B cell (primary cell): ENCODE data around the gene BUB1. TPM values are rescaled to one million over a fixed set of nuclear protein-coding genes. Genes with fewer than 3 reads are reported as not detected.
A peak's percentile ranks its signal among the peaks of the same experiment; 100 is the strongest.

Experiments
- ATAC-seq: fragments of 200-7000 bp; cut with Tn5 transposase; one replicate; pipeline ENCODE4 v1.10.0; 2021; ENCODE audit warnings: low read depth, mild to moderate bottlenecking, moderate number of reproducible peaks, moderate library complexity
- CTCF ChIA-PET: fragments of 350-600 bp; sonication (Branson Sonifier 250); formaldehyde crosslinking; loops from one replicate; lab custom pipeline; 2021; ENCODE audit warnings: antibody characterized with exemption, inconsistent platforms; lab: Charles Lee
- POLR2A ChIA-PET: fragments of 350-600 bp; sonication (Branson Sonifier 250); formaldehyde crosslinking; loops from one replicate; lab custom pipeline; 2021; ENCODE audit warnings: antibody characterized with exemption; lab: Charles Lee
- DNase-seq: peaks from one replicate; pipeline ENCODE4 v3.0.0; 2013
- H2AFZ ChIP-seq: 2 replicates; pipeline ENCODE4 v1.6.1; 2012; ENCODE audit warnings: mild to moderate bottlenecking, low read depth, low read length; ENCODE audit not compliant: insufficient read depth, poor library complexity, severe bottlenecking
- H3K27ac ChIP-seq, 2 donors: 1 replicate in 1 of 2; 2 replicates in 1 of 2; pipeline ENCODE4 v1.5.1; 2012 to 2013; ENCODE audit warnings: low read length in 2 of 2, mild to moderate bottlenecking in 2 of 2, moderate library complexity in 1 of 2
- H3K27me3 ChIP-seq, 4 experiments: fragments of 200-600 bp in 1 of 4; sonication (generic) in 1 of 4; replicated peaks in 1 of 4; 1 replicate in 2 of 4; 2 replicates in 2 of 4; pipeline versions ENCODE4 v1.6.1 to v1.7.0; 2013 to 2016; ENCODE audit warnings: low read length in 3 of 4, mild to moderate bottlenecking in 2 of 4, mixed read lengths in 1 of 4, moderate library complexity in 1 of 4; ENCODE audit not compliant: insufficient read depth in 4 of 4, control insufficient read depth in 3 of 4; ENCODE audit errors: control extremely low read depth in 1 of 4
- H3K36me3 ChIP-seq, 2 experiments: replicated peaks in 1 of 2; 1 replicate in 1 of 2; 2 replicates in 1 of 2; pipeline versions ENCODE4 v1.6.1 to v1.7.1; 2013; ENCODE audit warnings: low read length in 1 of 2; ENCODE audit not compliant: insufficient read depth in 2 of 2, control insufficient read depth in 1 of 2; ENCODE audit errors: control extremely low read depth in 1 of 2, extremely low read depth in 1 of 2
- H3K4me1 ChIP-seq, 2 donors: fragments of 200-600 bp in 1 of 2; sonication (generic) in 1 of 2; 1 replicate in 1 of 2; 2 replicates in 1 of 2; pipeline versions ENCODE4 v1.5.1 to v1.6.1; 2013 to 2017; ENCODE audit warnings: low read length in 2 of 2; ENCODE audit not compliant: control insufficient read depth in 2 of 2, insufficient read depth in 2 of 2
- H3K4me2 ChIP-seq: replicated peaks from 2 replicates; pipeline ENCODE3; 2012; ENCODE audit warnings: mild to moderate bottlenecking, low read depth, low read length; ENCODE audit not compliant: poor library complexity, severe bottlenecking
- H3K4me3 ChIP-seq, 5 experiments: fragments of 200-600 bp in 1 of 5; sonication (generic) in 1 of 5; 1 replicate in 3 of 5; 2 replicates in 2 of 5; pipeline versions ENCODE4 v1.5.1 to v1.7.0; 2011 to 2016; ENCODE audit warnings: low read length in 4 of 5, mild to moderate bottlenecking in 4 of 5, low read depth in 2 of 5, control low read depth in 1 of 5, moderate library complexity in 1 of 5; ENCODE audit not compliant: insufficient read depth in 1 of 5; ENCODE audit errors: control extremely low read depth in 1 of 5, extremely low read depth in 1 of 5
- H3K79me2 ChIP-seq: fragments of 200-600 bp; sonication (generic); one replicate; pipeline ENCODE4 v1.6.0; 2016; ENCODE audit warnings: low read length; ENCODE audit not compliant: control insufficient read depth, insufficient read depth
- H3K9ac ChIP-seq: fragments of 200-600 bp; sonication (generic); 2 replicates; pipeline ENCODE4 v1.6.1; 2017; ENCODE audit warnings: mild to moderate bottlenecking, low read length, moderate library complexity
- H3K9me3 ChIP-seq, 3 donors: one replicate each; pipeline versions ENCODE4 v1.6.1 to v1.7.1; 2013; ENCODE audit warnings: low read length in 2 of 3; ENCODE audit not compliant: control insufficient read depth in 2 of 3, insufficient read depth in 1 of 3; ENCODE audit errors: control extremely low read depth in 1 of 3
- H4K20me1 ChIP-seq: 2 replicates; pipeline ENCODE4 v1.6.0; 2012; ENCODE audit warnings: mild to moderate bottlenecking, low read length; ENCODE audit not compliant: insufficient read depth, control insufficient read depth, poor library complexity, severe bottlenecking
- H3K27ac Mint-ChIP-seq: one replicate; pipeline ENCODE4 v1.8.0; 2021; ENCODE audit warnings: mixed read lengths
- H3K27me3 Mint-ChIP-seq: one replicate; pipeline ENCODE4 v1.8.0; 2021; ENCODE audit warnings: mixed read lengths
- H3K4me1 Mint-ChIP-seq: one replicate; pipeline ENCODE4 v1.8.0; 2021; ENCODE audit warnings: mixed read lengths
- H3K4me3 Mint-ChIP-seq: one replicate; pipeline ENCODE4 v1.8.0; 2021; ENCODE audit warnings: mixed read lengths
- H3K9me3 Mint-ChIP-seq: one replicate; pipeline ENCODE4 v1.8.0; 2022; ENCODE audit warnings: mixed read lengths; ENCODE audit not compliant: insufficient read depth
- CTCF ChIP-seq: fragments of 200-600 bp; IDR thresholded peaks from one replicate; pipeline ENCODE4 v1.8.0; 2022; ENCODE audit warnings: antibody characterized with exemption, mild to moderate bottlenecking
- EZH2 ChIP-seq: IDR thresholded peaks from 2 replicates; pipeline ENCODE4 v1.6.1; 2012; ENCODE audit warnings: borderline replicate concordance, low read depth, mild to moderate bottlenecking, moderate library complexity, low read length; ENCODE audit not compliant: insufficient read depth, poor library complexity, severe bottlenecking
- whole genome bisulfite sequencing: methylation state at CpG from one replicate; pipeline ENCODE4 v1.1.5; 2013; ENCODE audit warnings: missing lambda C conversion rate; ENCODE audit not compliant: insufficient coverage; 5-methylcytosine and 5-hydroxymethylcytosine counted together
- intact Hi-C: fragments of 100-400 bp; cut with micrococcal nuclease; formaldehyde crosslinking; loops from one replicate; pipeline ENCODE4 v1.10.0; 2022
- polyA plus RNA-seq: library from polyadenylated mRNA; depleted of rRNA; stranded (reverse); fragments of >200 nt; gene quantifications from 2 replicates; pipeline ENCODE4 v1.2.3, GENCODE V29; 2012
- total RNA-seq, 2 donors: library from RNA; stranded (reverse); fragments of 120-200 nt in 1 of 2; gene quantifications; 1 replicate in 1 of 2; 2 replicates in 1 of 2; pipeline versions ENCODE4 v1.2.3 to v1.2.4, GENCODE V29; 2013 to 2022

BUB1 gene
- total and polyA plus RNA-seq, 2 donors (not counting 1 experiment from before 2014, with no cell fraction given): 0.85 to 2.0 TPM

- intact Hi-C loops: loop anchor here (2.0 to 10.0 kb wide), 3 partner anchors 440 to 1599 kb away; partner anchors contain the start of genes ANAPC1 and ZC3H6
- Histone ChIP-seq H3K4me3 (peak overlapping the region; percentile 69 to 98 (median 93)), H3K4me2 (peak overlapping the region; percentile 88), H3K79me2 (peaks cover 10% of the 10 kb centered on the region), H3K36me3 (no peaks in the 10 kb centered on the region), H4K20me1 (no peaks in the 10 kb centered on the region), H3K9me3 (no peaks in the 10 kb centered on the region), H3K9ac (peak overlapping the region; percentile 88), H3K27ac (peak overlapping the region; percentile 77 to 81), H3K27me3 (no peaks in the 10 kb centered on the region), H3K4me1 (peaks cover 34 to 35% of the 10 kb centered on the region in 2 donors), H2AFZ (peak overlapping the region; percentile 87)
- Mint-ChIP-seq H3K27ac (peak overlapping the region; percentile 91), H3K4me3 (peak overlapping the region; percentile 96), H3K27me3 (no peaks in the 10 kb centered on the region), H3K9me3 (no peaks in the 10 kb centered on the region), H3K4me1 (peaks cover 38% of the 10 kb centered on the region)
- DNase-seq: peak; percentile 58
- WGBS: under 1% methylated on average over 25 of the region's 28 CpGs
- peak; percentile 1 for ATAC-seq
- ChIA-PET POLR2A (no interaction called here), CTCF (interaction anchor here (0.9 to 2.1 kb wide), 4 partner anchors 8 to 76 kb away, joined by 3 to 9 read pairs (median 4); no protein-coding TSS in a partner anchor)
- no peak for TF ChIP-seq CTCF
- TF ChIP-seq EZH2: no peak
Observed at GRCh38 chr2:110678457-110679336, 834 bp upstream of the BUB1 start.

DNA sequence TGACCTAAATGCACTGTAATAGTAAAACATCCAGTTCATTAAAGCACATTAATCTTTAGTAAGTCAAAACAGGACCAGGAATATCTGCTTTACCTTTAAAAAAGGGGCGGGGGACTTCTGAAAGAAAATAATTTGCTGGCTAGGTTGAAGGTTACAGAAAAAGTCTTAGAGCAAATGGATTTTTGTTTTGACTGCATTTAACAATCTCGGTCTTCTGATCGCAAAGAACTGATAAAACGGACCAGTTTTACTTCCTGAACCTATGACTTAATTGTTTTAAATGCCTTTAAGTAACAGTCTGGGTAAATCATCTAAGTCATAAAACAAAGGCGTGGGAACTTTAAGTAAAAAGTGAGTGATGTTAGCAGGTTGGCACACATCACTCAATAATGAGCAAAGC, 783 bp downstream of the BUB1 start:
- H3K27ac Mint-ChIP-seq: no peak overlapping the region

More for the DNA sequence above, 783 bp downstream of the BUB1 start:
- ChIA-PET POLR2A (no interaction called here), CTCF (no interaction called here)
- Histone ChIP-seq H3K79me2 (peaks cover 10% of the 10 kb centered on the region), H3K9me3 (no peaks in the 10 kb centered on the region), H3K36me3 (no peaks in the 10 kb centered on the region), H3K27ac (no peak overlapping the region), H2AFZ (no peak overlapping the region), H3K4me3 (peak overlapping the region in 1 of 5 experiments; percentile 91), H3K4me1 (peaks cover 34 to 35% of the 10 kb centered on the region in 2 donors), H3K9ac (no peak overlapping the region), H3K4me2 (peak overlapping the region; percentile 88), H3K27me3 (no peaks in the 10 kb centered on the region), H4K20me1 (no peaks in the 10 kb centered on the region)
- no peak for ATAC-seq
- intact Hi-C loops: loop anchor here (5.0 to 10.0 kb wide), 2 partner anchors 1208 to 1600 kb away; partner anchors contain the start of genes ANAPC1 and ZC3H6
- Mint-ChIP-seq H3K4me1 (peaks cover 40% of the 10 kb centered on the region), H3K4me3 (peak overlapping the region; percentile 96), H3K27me3 (no peaks in the 10 kb centered on the region), H3K9me3 (no peaks in the 10 kb centered on the region)
- DNase-seq: peak; percentile 14
- TF ChIP-seq EZH2: no peak
- TF ChIP-seq CTCF: no peak
- WGBS: no CpG with 5 or more reads among the region's 5 CpGs
